ENCODE measurements around the gene PTPRE. TPM values are rescaled to one million over a fixed set of nuclear protein-coding genes. Genes with fewer than 3 reads are reported as not detected.

The PTPRE gene
- total RNA-seq, 1 donor from 2014 or later: 70.6 TPM

DNA sequence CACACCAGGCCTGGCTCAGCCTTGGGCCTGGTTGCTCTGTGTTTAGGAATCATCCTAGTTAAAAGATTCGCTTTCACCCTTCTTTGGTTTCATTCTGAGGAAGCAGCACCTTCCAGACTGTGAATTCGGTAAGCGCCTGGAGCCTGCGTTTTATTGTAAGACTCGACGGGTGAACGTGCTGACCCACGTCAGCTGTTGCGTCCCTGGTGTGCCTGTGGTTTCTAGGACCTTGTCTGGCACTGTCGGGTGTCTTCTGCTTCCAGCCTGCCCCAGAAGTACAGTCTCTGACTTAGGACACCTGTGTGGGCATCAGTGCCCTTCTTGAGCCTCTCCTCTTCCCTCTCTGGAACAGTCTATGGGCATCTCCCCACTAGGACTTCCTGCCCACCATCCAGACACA is 193.0 kb downstream of the PTPRE start:
- no peaks in the 10 kb centered on the region for H3K36me3 ChIP-seq
- no peaks in the 10 kb centered on the region for H3K9me3 ChIP-seq
- no peaks in the 10 kb centered on the region for H3K4me1 ChIP-seq
- H3K27ac ChIP-seq: no peak overlapping the region
- H3K4me3 ChIP-seq: no peak overlapping the region
- H3K27me3 ChIP-seq: no peaks in the 10 kb centered on the region
- intact Hi-C loops (cut with DNase I): no loop called here
- no peak for DNase-seq
- ATAC-seq: no peak
- TF ChIP-seq, protein P1, sequence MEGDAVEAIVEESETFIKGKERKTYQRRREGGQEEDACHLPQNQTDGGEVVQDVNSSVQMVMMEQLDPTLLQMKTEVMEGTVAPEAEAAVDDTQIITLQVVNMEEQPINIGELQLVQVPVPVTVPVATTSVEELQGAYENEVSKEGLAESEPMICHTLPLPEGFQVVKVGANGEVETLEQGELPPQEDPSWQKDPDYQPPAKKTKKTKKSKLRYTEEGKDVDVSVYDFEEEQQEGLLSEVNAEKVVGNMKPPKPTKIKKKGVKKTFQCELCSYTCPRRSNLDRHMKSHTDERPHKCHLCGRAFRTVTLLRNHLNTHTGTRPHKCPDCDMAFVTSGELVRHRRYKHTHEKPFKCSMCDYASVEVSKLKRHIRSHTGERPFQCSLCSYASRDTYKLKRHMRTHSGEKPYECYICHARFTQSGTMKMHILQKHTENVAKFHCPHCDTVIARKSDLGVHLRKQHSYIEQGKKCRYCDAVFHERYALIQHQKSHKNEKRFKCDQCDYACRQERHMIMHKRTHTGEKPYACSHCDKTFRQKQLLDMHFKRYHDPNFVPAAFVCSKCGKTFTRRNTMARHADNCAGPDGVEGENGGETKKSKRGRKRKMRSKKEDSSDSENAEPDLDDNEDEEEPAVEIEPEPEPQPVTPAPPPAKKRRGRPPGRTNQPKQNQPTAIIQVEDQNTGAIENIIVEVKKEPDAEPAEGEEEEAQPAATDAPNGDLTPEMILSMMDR (IDR thresholded peaks at IDR 0.05): no peak

DNA sequence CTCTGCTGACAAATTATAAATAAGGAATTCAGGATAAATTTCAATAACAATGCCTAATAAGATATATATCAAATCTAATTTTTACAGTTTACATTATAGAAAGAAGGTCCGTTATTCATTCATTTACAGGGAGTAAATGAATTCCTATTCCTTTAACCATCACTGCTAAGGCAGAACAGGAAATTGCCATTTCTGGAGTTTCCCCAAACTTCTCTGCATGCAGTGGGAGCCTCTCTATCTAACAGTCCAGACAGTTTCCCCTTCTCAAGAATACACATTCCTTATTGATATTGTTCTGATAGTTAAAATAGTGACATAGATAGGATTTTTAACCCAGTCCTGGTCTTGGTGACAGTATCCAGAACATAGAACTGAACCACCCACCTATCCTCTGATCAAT is 195.0 kb downstream of the PTPRE start:
- H3K4me1 ChIP-seq: no peaks in the 10 kb centered on the region
- DNase-seq: no peak
- intact Hi-C loops (cut with DNase I): no loop called here
- no peaks in the 10 kb centered on the region for H3K9me3 ChIP-seq
- H3K27me3 ChIP-seq: no peaks in the 10 kb centered on the region
- no peak for ATAC-seq
- TF ChIP-seq, protein P1 (IDR thresholded peaks at IDR 0.05): no peak
- no peak overlapping the region for H3K4me3 ChIP-seq
- H3K27ac ChIP-seq: no peak overlapping the region
- no peaks in the 10 kb centered on the region for H3K36me3 ChIP-seq

DNA sequence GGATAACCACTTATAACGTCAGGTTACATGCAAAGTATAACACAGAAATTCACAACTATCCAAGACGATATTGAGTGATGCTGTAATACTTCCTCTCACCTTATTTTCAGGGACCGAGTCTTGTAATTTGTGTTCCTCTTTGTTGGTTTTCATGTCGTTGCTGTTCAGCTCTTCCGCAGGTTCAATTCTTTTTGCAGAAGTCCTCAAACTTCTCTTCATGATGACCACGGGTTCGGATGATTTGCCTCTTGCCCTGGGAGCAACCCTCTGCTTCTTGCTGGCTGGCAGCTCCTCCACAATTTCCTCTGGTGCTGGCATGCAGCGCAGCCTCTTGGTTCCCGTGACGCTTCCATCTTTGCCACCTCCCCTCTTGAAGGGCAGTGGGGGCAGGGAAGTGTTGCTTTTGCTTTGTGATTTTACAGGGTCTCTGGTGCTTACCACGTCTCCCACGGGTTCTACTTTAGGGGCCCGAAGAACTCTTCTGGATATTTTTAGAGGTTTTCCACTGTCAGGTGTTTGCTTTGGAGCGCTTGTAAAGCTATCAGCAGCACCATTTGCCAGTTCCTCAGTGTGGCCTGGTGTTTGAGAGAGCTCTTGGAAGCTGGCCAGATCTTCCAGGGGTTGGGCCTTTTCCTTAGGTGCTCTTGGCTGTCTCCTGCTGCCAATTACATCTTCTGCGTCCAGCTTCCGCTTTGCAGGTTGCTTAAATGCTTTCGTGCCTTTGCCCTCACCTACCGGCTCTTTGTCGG is 195.8 kb downstream of the PTPRE start:
- H3K27me3 ChIP-seq: no peaks in the 10 kb centered on the region
- no peak overlapping the region for H3K27ac ChIP-seq
- no peaks in the 10 kb centered on the region for H3K4me1 ChIP-seq
- ATAC-seq (peak; percentile 86), DNase-seq (peak; percentile 70)
- TF ChIP-seq, protein P1 (IDR thresholded peaks at IDR 0.05): no peak
- intact Hi-C loops (cut with DNase I): no loop called here
- no peak overlapping the region for H3K4me3 ChIP-seq
- no peaks in the 10 kb centered on the region for H3K36me3 ChIP-seq
- no peaks in the 10 kb centered on the region for H3K9me3 ChIP-seq

DNA sequence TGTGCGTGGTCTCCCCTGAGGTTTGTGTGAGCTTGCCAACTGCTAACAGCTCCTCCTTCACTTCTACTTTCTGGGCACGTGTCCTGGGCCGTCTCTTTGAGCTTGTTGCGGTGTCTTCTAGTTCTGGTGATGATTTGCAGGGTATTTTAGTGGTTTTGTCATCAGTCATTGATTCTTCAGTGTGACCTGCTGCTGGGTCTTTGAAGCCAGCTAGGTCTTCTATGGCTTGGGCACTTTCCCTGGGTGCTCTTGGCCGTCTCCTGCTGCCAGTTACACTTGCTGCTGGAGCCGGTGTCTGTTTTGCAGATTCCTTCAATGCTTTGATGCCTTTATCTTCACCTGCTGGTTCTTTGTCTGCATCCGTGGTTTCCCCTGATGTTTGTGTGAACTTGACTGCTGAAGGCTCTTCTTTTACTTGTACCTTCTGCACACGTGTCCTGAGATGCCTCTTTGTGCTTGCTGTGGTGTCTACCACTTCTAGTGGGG is 196.4 kb downstream of the PTPRE start:
- Histone ChIP-seq H3K4me3 (no peak overlapping the region), H3K4me1 (no peaks in the 10 kb centered on the region), H3K36me3 (no peaks in the 10 kb centered on the region), H3K27ac (no peak overlapping the region), H3K9me3 (no peaks in the 10 kb centered on the region), H3K27me3 (no peaks in the 10 kb centered on the region)
- ATAC-seq (no peak), DNase-seq (no peak)
- intact Hi-C loops (cut with DNase I): no loop called here
- TF ChIP-seq, protein P1 (IDR thresholded peaks at IDR 0.05): no peak

DNA sequence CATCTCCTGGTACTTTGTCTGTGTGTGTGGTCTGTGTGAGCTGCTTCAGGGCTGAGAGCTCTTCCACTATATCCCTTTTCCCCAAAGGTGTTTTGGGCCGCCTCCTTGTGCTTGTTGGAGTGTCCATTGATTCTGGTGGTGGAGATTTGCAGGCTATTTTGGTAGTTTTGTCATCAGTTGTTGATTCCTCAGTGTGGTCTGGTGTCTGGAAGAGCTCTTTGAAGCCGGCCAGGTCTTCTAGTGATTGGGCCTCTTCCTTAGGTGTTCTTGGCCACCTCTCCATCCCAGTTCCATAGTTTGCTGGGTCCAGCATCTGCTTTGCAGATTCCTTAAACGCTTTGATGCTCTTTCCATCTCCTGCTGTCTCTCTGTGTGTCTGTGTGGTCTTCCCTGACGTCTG is 198.5 kb downstream of the PTPRE start:
- DNase-seq (no peak), ATAC-seq (no peak)
- Histone ChIP-seq H3K4me1 (no peaks in the 10 kb centered on the region), H3K9me3 (no peaks in the 10 kb centered on the region), H3K4me3 (no peak overlapping the region), H3K27me3 (no peaks in the 10 kb centered on the region), H3K36me3 (no peaks in the 10 kb centered on the region), H3K27ac (no peak overlapping the region)
- intact Hi-C loops (cut with DNase I): no loop called here
- TF ChIP-seq, protein P1 (IDR thresholded peaks at IDR 0.05): no peak

Data from upper lobe of right lung (tissue), 1 donor.